Cardiac muscle cell (in vitro differentiated cells and primary cell): ENCODE measurements around the gene PLSCR2. TPM values are rescaled to one million over a fixed set of nuclear protein-coding genes. Genes with fewer than 3 reads are reported as not detected.

ENCODE experiments used
- DNase-seq, 2 donors: peaks; one replicate each; pipeline versions ENCODE4 v3.0.0 to v3.0.0-alpha.2; 2010 to 2017; ENCODE audit warnings: low read depth in 1 of 2, low spot score in 1 of 2
- H3K27ac ChIP-seq: fragments of 200-600 bp; sonication (generic); 2 replicates; pipeline ENCODE4 v1.5.1; 2016
- H3K27me3 ChIP-seq: fragments of 200-600 bp; sonication (generic); 2 replicates; pipeline ENCODE4 v1.6.0; 2016; ENCODE audit warnings: control low read depth
- H3K36me3 ChIP-seq: fragments of 200-600 bp; sonication (generic); 2 replicates; pipeline ENCODE4 v1.5.1; 2016; ENCODE audit warnings: control low read depth
- H3K4me1 ChIP-seq: fragments of 200-600 bp; sonication (generic); 2 replicates; pipeline ENCODE4 v1.8.1; 2017; ENCODE audit warnings: low read depth, mild to moderate bottlenecking, mixed run types
- H3K4me3 ChIP-seq: fragments of 200-600 bp; sonication (generic); 2 replicates; pipeline ENCODE4 v1.5.1; 2016; ENCODE audit warnings: mild to moderate bottlenecking
- H3K9me3 ChIP-seq: fragments of 200-600 bp; sonication (generic); 2 replicates; pipeline ENCODE4 v1.5.1; 2017; ENCODE audit warnings: low read depth, mild to moderate bottlenecking, control low read depth
- polyA plus RNA-seq: library from polyadenylated mRNA; unstranded; fragments of >200 nt; fragmentation: Nextera tagmentation; extraction: Ambion mirVana; gene quantifications from 2 replicates; pipeline ENCODE4 v1.2.1, GENCODE V29; 2016
- total RNA-seq: library from RNA; depleted of rRNA; stranded (reverse); fragments of >200 nt; gene quantifications from 2 replicates; pipeline ENCODE4 v1.2.3, GENCODE V29; 2016
- TF ChIP-seq, protein P1 (sequence below): IDR thresholded peaks from 2 replicates; pipeline ENCODE4 v1.5.1; 2012; ENCODE audit warnings: low read depth, mild to moderate bottlenecking, low read length

Gene PLSCR2
- total RNA-seq, result not detected in 2 replicates
- not detected in 2 replicates for polyA plus RNA-seq

DNA sequence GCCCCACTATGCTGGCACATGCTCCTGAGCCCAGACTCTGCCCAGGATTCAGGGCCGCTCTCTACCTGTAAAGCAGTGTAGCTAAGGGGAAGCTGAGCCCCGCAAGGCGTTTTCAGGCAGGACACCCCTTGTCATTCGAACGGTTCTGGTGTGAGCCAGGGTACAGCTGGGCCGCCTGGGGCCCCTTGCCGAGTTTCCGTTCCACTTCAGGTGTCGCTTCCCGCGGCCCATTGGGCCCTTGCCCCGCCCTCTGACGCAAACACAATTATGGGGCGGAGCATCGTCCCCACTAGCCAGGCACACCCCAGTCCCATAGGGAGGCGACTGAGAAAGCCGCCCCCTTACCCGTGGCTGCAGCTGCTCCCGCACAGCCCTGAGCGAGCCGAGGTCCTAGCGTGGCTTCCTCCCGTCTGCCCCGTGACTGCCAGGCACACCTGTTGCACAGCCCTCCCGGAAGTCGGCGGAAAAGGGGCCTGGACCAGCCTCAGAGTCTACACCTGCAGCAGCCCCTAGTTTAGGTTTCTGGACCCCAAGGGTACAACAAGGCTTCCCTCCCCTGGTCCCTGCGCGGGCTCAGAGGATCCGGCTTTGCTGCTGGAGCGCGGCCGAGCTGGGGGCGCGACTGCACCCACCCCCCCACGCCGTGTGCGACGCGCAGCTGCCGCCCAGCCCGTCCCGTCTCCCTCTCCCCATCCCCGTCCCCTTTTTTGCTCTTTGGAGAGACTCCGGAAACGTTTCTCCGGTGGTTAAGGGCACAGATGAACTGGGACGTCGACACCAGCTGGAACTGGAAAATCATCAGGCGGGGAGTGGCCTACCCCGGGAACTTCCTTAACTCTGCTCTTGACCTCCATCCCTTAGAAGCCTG is at the start of gene PLSCR2:
Gene PLSCR2, minus strand, starts transcription at position 412 of the 868 bp plus-strand sequence. CDS start 9,657 bp downstream, outside the sequence.
- Histone ChIP-seq H3K27me3 (no peaks in the 10 kb centered on the region), H3K9me3 (no peaks in the 10 kb centered on the region), H3K4me3 (peak within 1 kb of the TSS; percentile 37), H3K4me1 (no peaks in the 10 kb centered on the region), H3K27ac (no peak within 1 kb of the TSS), H3K36me3 (no peaks in the 10 kb centered on the region)
- peak; percentile 15 to 42 for DNase-seq
- TF ChIP-seq, protein P1, sequence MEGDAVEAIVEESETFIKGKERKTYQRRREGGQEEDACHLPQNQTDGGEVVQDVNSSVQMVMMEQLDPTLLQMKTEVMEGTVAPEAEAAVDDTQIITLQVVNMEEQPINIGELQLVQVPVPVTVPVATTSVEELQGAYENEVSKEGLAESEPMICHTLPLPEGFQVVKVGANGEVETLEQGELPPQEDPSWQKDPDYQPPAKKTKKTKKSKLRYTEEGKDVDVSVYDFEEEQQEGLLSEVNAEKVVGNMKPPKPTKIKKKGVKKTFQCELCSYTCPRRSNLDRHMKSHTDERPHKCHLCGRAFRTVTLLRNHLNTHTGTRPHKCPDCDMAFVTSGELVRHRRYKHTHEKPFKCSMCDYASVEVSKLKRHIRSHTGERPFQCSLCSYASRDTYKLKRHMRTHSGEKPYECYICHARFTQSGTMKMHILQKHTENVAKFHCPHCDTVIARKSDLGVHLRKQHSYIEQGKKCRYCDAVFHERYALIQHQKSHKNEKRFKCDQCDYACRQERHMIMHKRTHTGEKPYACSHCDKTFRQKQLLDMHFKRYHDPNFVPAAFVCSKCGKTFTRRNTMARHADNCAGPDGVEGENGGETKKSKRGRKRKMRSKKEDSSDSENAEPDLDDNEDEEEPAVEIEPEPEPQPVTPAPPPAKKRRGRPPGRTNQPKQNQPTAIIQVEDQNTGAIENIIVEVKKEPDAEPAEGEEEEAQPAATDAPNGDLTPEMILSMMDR, result no peak

- no peaks in the 10 kb centered on the region for H3K27me3 ChIP-seq
- peaks cover 35% of the 10 kb centered on the region for H3K4me1 ChIP-seq
- no peaks in the 10 kb centered on the region for H3K9me3 ChIP-seq
- peak in 1 of 2 donors; percentile 85 for DNase-seq
- H3K36me3 ChIP-seq, result no peaks in the 10 kb centered on the region
- H3K4me3 ChIP-seq, result no peak overlapping the region
- TF ChIP-seq, protein P1, result no peak
- H3K27ac ChIP-seq, result no peak overlapping the region
These were observed 48.5 kb upstream of the PLSCR2 start for GRCh38 chr3:146517684-146518435.

- Histone ChIP-seq H3K4me1 (peaks cover 21% of the 10 kb centered on the region), H3K27me3 (no peaks in the 10 kb centered on the region), H3K27ac (no peak overlapping the region), H3K4me3 (no peak overlapping the region), H3K9me3 (no peaks in the 10 kb centered on the region), H3K36me3 (no peaks in the 10 kb centered on the region)
- DNase-seq, result no peak
- TF ChIP-seq, protein P1, result no peak
These were observed 44.2 kb upstream of the PLSCR2 start for GRCh38 chr3:146513386-146514051.

DNA sequence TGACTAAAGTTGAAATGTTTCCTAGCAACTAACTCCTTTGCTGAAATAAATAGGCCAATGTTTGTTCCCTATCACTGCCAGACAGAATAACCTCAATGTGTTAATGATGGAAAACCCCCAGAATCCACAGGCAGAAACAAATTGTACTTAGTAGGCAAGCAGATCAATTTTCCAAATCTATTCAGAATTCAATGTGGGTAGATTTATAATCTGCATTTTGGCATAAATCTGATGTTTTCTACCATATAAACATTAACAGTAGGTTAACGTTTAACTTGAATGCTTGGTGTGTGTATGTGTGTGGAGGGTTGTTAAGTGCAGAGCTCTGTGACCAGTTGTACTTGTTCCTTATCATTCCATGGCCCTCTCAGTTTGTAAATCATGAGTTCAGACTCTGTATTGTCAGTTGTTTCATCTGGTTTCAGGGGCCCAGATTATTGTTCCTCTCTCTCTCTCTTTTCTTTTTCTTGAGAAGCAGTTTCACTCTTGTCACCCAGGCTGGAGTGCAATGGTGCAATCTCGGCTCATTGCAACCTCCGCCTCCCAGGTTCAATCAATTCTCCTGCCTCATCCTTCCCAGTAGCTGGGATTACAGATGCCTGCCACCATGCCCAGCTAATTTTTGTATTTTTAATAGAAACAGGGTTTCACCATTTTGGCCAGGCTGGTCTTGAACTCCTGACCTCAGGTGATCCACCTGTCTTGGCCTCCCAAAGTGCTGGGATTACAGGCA is 42.2 kb upstream of the PLSCR2 start:
- no peak overlapping the region for H3K27ac ChIP-seq
- no peaks in the 10 kb centered on the region for H3K27me3 ChIP-seq
- TF ChIP-seq, protein P1, result no peak
- no peaks in the 10 kb centered on the region for H3K36me3 ChIP-seq
- no peak overlapping the region for H3K4me3 ChIP-seq
- no peaks in the 10 kb centered on the region for H3K9me3 ChIP-seq
- H3K4me1 ChIP-seq, result peaks cover 5% of the 10 kb centered on the region
- no peak for DNase-seq
